Muscle layer of duodenum (tissue), 2 donors: Measurements from ENCODE around the gene RNF144B.

ENCODE experiments used
- H3K27ac ChIP-seq: one replicate; pipeline ENCODE4 v1.7.0; 2013; ENCODE audit warnings: mild to moderate bottlenecking, low read length
- H3K27me3 ChIP-seq: one replicate; pipeline ENCODE4 v1.7.0; 2013; ENCODE audit warnings: low read depth, mild to moderate bottlenecking, control low read depth, low read length
- H3K36me3 ChIP-seq, 2 donors: one replicate each; pipeline ENCODE4 v1.7.0; 2013; ENCODE audit warnings: low read length in 2 of 2, control low read depth in 1 of 2, mild to moderate bottlenecking in 1 of 2; ENCODE audit not compliant: insufficient read depth in 2 of 2, control insufficient read depth in 1 of 2
- H3K4me1 ChIP-seq, 2 donors: one replicate each; pipeline ENCODE4 v1.7.0; 2013; ENCODE audit warnings: low read length in 2 of 2, mild to moderate bottlenecking in 2 of 2, control low read depth in 1 of 2, moderate library complexity in 1 of 2; ENCODE audit not compliant: insufficient read depth in 2 of 2, control insufficient read depth in 1 of 2
- H3K4me3 ChIP-seq, 2 donors: one replicate each; pipeline ENCODE4 v1.7.0; 2013; ENCODE audit warnings: low read length in 2 of 2, low read depth in 1 of 2, mild to moderate bottlenecking in 1 of 2
- H3K9me3 ChIP-seq, 2 donors: one replicate each; pipeline ENCODE4 v1.7.0; 2013; ENCODE audit warnings: low read length in 2 of 2, control low read depth in 1 of 2, mild to moderate bottlenecking in 1 of 2; ENCODE audit not compliant: control insufficient read depth in 1 of 2
- donor health status: healthy.

RNF144B gene

DNA sequence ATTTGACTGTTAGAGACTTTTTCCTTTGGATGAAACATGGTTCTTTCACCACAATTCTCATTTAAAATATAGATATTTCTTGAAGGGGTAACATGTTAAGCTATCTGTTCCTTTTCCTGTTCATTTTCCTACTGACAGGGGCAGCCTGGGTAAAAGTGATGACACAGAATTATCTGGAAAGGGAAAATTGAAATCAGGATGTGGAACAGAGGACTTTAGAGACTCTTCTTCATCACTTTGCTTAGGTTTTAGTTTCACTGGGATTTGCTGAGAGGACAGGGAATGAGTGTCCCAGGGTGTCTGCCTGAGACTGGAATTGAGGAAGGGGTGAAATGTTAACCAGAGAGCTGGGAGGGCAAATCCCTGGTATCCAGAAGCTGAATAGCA, 116.0 kb downstream of the RNF144B start:
- H3K36me3 ChIP-seq: no peaks in the 10 kb centered on the region
- H3K9me3 ChIP-seq: no peaks in the 10 kb centered on the region
- H3K27me3 ChIP-seq: no peaks in the 10 kb centered on the region
- peak overlapping the region in 1 of 2 donors; percentile 64 for H3K4me3 ChIP-seq
- H3K4me1 ChIP-seq: peaks cover 0 to 6% of the 10 kb centered on the region in 2 donors
- H3K27ac ChIP-seq: peak overlapping the region; percentile 53

DNA sequence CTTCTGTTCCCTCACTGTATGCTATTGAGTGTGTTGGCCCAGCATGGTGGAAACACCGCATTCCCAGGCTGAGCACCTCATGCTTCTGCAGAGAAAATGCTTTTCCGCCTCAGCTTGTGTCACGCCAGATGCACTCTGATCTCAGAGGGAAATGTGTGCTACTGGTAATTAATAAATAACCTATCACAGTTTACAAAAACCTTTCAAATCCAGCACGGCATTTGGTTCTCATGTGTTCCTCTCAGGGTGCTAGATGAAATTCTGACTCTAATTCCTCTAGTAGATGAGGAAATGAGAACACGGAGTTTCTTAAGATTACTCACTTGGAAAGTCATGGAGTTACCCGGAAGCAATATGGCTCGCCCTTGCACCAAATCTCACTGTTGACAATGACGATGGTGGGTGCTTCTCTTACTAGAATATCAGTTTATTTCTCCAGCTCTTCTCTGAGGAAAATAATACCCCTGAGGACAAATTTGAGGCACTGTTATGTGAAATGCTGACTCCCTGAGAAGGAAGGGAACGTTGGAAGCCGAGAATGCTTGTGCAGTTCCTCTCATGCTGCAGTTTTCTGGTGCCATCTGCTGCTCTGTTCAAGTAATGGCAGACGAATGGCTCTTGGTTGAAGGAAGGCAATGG, 116.6 kb downstream of the RNF144B start:
- Histone ChIP-seq H3K4me1 (peaks cover 0 to 6% of the 10 kb centered on the region in 2 donors), H3K36me3 (no peaks in the 10 kb centered on the region), H3K9me3 (no peaks in the 10 kb centered on the region), H3K4me3 (peak overlapping the region; percentile 34 to 64), H3K27ac (peak overlapping the region; percentile 53), H3K27me3 (no peaks in the 10 kb centered on the region)

DNA sequence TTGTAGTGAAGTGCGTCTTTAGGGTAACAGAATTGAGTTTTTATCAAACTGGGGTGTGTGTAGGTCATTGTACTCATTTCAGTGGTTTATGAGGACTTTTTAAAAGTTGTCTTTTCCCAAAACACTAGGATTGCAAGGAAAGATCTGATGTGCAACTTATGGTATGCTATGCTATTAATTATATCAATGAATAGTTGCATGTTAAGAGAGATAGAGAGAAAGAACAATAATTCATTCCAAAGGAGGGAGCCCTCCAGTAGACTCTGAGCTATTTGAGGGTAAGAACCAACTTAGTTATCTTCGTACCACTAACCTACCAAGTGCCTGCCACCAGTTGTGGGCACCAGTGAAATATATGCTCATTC, 117.1 kb downstream of the RNF144B start:
- Histone ChIP-seq H3K4me3 (peak overlapping the region in 1 of 2 donors; percentile 64), H3K27ac (peak overlapping the region; percentile 53), H3K36me3 (no peaks in the 10 kb centered on the region), H3K27me3 (no peaks in the 10 kb centered on the region), H3K4me1 (peaks cover 0 to 6% of the 10 kb centered on the region in 2 donors), H3K9me3 (no peaks in the 10 kb centered on the region)

DNA sequence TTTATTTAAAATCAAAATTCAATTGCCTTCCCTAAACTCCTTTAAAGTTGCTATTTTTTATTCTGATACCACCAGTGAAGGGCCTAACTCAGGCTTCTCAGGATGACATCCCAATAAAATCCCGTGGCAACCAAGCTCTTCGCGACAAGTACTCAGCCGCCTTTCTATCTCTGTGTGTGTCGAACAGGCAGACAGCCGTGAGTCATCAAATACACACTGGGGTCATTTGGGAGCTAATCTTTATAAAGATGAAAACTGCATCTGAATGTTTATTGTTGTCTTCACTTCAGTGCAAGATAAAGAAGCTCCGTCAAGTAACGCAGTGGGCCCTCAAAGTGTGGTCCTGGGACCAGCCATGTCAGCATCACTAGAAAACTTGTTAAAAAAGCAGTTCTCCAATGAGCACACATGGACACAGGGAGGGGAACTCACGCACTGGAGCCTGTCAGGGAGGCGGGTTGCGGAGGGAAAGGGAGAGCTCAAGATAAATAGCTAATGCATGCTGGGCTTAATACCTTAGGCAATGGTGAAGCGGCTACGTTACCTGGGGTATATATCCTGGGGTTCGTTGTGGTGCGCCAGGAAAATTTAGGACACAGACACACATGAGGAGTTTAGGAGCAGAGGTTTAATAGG, 119.3 kb downstream of the RNF144B start:
- Histone ChIP-seq H3K27ac (no peak overlapping the region), H3K27me3 (no peaks in the 10 kb centered on the region), H3K9me3 (no peaks in the 10 kb centered on the region), H3K36me3 (no peaks in the 10 kb centered on the region), H3K4me3 (no peak overlapping the region), H3K4me1 (peaks cover 0 to 6% of the 10 kb centered on the region in 2 donors)

DNA sequence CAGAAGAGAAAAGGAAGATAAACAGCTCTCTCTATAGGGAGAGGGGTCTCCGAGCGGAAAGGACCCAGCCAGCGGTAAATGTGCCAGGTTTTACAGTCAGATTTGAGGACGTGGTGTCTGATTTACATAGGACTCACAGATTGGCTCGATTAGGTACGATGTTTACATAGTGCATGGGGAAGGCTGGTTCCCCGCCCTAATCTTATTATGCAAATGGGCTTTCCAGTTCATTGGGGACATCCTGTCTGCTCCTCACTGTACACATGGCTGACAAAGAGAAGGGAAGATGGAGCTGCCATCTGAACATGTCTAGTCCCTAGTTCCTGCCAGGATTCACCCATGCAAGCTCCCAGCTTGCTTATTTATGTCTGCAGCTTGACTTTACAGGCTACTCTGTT, 119.9 kb downstream of the RNF144B start:
- peaks cover 0 to 6% of the 10 kb centered on the region in 2 donors for H3K4me1 ChIP-seq
- H3K36me3 ChIP-seq: no peaks in the 10 kb centered on the region
- H3K27ac ChIP-seq: no peak overlapping the region
- H3K4me3 ChIP-seq: no peak overlapping the region
- no peaks in the 10 kb centered on the region for H3K27me3 ChIP-seq
- no peaks in the 10 kb centered on the region for H3K9me3 ChIP-seq

DNA sequence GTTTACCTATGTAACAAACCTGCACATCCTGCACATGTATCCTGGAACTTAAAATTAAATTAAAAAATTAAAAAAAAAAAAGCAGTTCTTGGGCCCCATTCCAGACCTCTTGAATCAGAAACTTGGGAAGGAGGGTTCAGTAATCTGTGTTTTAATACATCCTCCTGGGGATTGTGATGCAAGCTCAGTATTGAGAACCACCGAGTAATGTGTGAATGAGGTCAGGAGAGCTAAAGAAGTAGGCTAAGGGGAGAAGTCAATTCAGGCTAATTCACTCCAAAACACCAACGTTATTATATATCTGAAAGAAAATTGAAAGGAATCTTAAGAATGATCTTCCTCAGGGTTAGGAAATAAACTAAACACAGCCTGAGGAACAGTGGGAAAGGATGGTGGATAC, 120.4 kb downstream of the RNF144B start:
- Histone ChIP-seq H3K4me3 (no peak overlapping the region), H3K27me3 (no peaks in the 10 kb centered on the region), H3K9me3 (no peaks in the 10 kb centered on the region), H3K4me1 (peaks cover 0 to 6% of the 10 kb centered on the region in 2 donors), H3K36me3 (no peaks in the 10 kb centered on the region), H3K27ac (no peak overlapping the region)

DNA sequence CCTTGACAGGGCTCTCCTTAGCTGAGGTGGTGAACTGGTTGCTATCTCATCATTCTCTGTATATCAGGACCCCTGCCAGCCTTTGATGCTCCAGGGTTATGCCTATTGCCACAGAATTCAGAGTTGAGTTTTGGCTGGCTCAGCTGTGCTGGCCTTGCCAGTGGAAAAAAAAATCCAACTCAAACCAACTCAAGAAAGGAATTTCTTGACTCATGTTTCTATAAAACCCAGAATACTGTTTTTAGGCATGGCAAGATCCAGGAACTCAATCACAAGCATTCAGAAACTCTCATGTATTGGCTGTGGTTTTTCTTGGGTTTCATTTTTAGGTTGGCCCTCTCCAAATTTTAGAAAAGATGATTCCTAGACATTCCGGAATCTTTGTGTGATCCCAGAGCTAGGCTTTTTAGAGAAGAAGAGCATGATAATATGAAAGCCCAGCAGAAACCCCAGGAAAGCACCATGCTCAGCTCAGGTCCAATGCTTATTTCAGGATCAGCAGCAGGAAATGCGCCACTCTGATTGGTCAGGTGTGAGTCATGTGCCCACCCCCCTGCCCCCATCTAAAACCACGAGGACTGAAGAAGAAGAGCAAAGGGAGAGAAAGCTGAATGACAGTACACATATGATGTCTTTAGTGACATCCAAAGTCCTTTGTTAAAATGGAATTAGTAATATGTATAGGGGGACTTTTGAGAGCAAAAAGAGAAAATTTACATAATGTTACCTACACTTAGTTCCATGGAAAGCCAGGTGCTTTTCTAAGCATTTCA, 122.9 kb downstream of the RNF144B start:
- H3K27ac ChIP-seq: no peak overlapping the region

DNA sequence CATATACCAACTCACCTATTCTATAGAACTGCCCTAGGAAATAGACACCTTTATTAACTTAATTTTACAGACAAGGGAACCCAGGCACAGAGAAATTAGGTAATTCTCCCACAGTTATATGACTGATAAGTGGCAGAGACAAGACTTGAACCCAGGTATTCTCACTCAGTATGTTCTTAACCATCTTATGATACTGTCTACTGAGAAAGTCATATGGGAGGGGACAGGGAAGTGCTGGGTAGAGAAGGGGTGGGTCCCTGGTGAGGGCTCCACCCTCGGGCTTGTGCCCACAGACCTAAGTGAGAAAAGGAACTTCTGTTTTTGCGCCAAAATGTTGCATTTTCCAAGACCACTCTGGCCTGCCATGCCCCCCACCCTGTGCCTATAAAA, 123.5 kb downstream of the RNF144B start:
- Histone ChIP-seq H3K4me1 (no peaks in the 10 kb centered on the region), H3K9me3 (no peaks in the 10 kb centered on the region), H3K4me3 (no peak overlapping the region), H3K36me3 (no peaks in the 10 kb centered on the region), H3K27me3 (no peaks in the 10 kb centered on the region), H3K27ac (no peak overlapping the region)

More for the DNA sequence above, 122.9 kb downstream of the RNF144B start:
- Histone ChIP-seq H3K4me3 (no peak overlapping the region), H3K4me1 (no peaks in the 10 kb centered on the region), H3K36me3 (no peaks in the 10 kb centered on the region), H3K9me3 (no peaks in the 10 kb centered on the region), H3K27me3 (no peaks in the 10 kb centered on the region)

DNA sequence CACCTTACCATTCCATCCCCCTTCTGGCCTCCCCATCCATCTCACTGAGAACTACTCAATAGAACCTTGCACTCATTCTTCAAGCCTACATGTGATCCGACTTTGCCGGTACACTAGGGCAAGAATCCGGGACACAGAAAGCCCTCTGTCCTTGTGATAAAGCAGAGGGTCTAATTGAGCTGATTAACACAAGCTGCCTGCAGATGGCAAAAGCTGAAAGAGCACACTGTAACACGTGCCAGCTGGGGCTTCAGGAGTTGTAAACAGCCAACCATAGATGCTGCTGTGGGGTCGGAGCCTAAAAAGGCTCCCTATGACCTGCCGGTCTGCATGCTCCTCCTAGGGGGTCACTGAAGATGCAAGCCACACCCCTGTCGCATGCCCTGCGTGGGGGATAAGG, 124.1 kb downstream of the RNF144B start:
- H3K27me3 ChIP-seq: no peaks in the 10 kb centered on the region

DNA sequence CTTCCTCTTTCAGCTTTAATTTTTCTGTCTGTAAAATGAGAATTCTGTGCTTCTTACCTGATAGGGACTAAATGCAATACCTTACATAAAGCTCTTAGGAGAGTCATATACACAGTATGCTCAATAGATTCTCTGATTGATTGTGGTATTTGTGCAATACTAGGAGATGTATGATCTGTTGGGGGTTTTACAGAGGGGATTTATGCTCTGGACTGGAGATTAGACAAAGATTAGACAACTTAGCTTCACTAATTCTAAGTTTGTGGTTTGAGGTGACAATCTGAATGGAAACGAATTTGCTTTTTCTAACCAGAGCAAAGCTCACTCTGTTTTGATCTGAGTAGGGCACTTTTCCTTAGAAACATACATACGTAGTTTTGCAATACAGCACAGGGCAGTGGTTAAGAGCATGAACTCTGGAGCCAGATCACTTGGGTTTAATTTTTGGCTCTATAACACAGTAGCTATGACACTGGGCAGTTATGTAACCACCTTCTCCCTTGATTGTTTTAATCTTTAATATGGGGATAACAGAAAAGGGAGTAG, 126.2 kb downstream of the RNF144B start:
- Histone ChIP-seq H3K9me3 (no peaks in the 10 kb centered on the region), H3K27ac (no peak overlapping the region), H3K4me3 (no peak overlapping the region), H3K36me3 (no peaks in the 10 kb centered on the region), H3K4me1 (no peaks in the 10 kb centered on the region), H3K27me3 (no peaks in the 10 kb centered on the region)

More for the DNA sequence above, 124.1 kb downstream of the RNF144B start:
- H3K9me3 ChIP-seq: no peaks in the 10 kb centered on the region
- no peaks in the 10 kb centered on the region for H3K36me3 ChIP-seq
- H3K4me3 ChIP-seq: no peak overlapping the region
- no peaks in the 10 kb centered on the region for H3K4me1 ChIP-seq
- no peak overlapping the region for H3K27ac ChIP-seq

DNA sequence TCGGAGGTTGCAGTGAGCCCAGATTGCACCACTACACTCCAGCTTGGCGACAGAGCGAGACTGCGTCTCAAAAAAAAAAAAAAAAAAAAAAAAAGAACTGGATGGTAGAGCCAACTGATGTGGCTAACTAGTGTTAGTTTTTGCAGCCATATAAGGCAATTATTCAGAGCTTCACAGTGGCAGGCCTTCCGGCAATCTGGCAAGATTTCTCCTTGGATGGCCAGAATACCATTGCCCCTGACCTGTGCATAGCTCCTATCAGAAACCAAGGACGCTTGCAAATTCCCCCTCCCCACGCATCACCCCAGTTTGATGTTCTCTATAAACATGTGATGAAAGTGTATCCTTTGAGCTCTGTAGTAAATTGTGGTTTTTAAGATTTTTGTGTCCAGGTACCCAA, 127.0 kb downstream of the RNF144B start:
- no peaks in the 10 kb centered on the region for H3K4me1 ChIP-seq
- no peak overlapping the region for H3K4me3 ChIP-seq
- H3K36me3 ChIP-seq: no peaks in the 10 kb centered on the region
- no peak overlapping the region for H3K27ac ChIP-seq
- H3K27me3 ChIP-seq: no peaks in the 10 kb centered on the region
- no peaks in the 10 kb centered on the region for H3K9me3 ChIP-seq
